Stimulated activated CD8-positive, alpha-beta memory T cell treated with anti-CD3 and anti-CD28 coated beads, Interleukin-2, amount 100 ng/mL, for 1 hour (primary cell): Measurements from ENCODE around the gene KCNJ4.
"Not testable (repeated sequence)": the region's sequence is repeated elsewhere in the genome, so short reads cannot be mapped to it uniquely, and the experiment has no call there.

Experiments
- DNase-seq, 2 donors: peaks; one replicate each; pipeline ENCODE4 v3.0.0-alpha.2; 2020; ENCODE audit warnings: low read depth in 2 of 2

Gene KCNJ4

GRCh38 chr22:38412435-38413084 is 42.4 kb downstream of the KCNJ4 start:
- peak in 1 of 2 donors; percentile 14 for DNase-seq

DNA sequence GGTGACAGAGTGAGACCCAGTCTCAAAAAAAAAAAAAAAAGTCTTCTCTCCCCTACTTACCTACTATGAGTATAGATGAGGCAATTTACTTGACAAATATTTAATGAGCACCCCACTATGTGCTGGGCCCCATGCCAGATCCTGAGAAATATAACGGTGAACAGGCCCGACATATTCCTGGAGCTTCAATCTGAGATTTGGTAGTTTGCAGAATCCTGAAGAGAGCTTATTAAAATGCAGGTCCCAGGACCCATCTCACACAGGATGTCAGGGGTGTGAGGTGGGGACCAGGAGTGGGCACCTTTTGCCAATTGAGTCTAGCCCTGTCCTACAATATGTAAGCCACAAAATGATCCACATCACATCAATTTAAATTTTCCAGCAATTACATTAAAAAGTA is 44.0 kb downstream of the KCNJ4 start:
- DNase-seq, result no peak

GRCh38 chr22:38409916-38410315 is 45.1 kb downstream of the KCNJ4 start:
- DNase-seq, result not testable (repeated sequence)

GRCh38 chr22:38406617-38407016 is 48.4 kb downstream of the KCNJ4 start:
- no peak for DNase-seq

- no peak for DNase-seq
Observed at GRCh38 chr22:38404419-38404818, 50.6 kb downstream of the KCNJ4 start.

- DNase-seq, result no peak
Observed at GRCh38 chr22:38403812-38404211, 51.2 kb downstream of the KCNJ4 start.

DNA sequence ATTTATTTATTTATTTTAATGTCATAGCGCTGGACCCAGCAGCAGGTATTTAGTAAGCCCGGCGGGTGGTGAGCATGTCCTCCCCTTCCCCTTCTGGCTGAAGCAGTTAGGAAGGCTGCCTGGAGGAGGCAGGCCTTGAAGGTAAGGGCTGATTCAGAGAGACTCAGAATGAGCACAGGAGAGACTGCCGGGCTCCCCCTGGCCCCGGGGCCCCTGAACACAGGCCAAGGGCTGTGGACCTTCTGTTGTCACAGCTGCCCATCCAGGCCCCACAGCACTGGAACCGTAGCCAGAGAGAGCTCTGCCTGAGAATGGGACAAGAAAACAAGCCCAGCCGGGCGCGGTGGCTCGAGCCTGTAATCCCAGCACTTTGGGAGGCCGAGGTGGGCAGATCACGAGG is 52.8 kb downstream of the KCNJ4 start:
- no peak for DNase-seq

DNA sequence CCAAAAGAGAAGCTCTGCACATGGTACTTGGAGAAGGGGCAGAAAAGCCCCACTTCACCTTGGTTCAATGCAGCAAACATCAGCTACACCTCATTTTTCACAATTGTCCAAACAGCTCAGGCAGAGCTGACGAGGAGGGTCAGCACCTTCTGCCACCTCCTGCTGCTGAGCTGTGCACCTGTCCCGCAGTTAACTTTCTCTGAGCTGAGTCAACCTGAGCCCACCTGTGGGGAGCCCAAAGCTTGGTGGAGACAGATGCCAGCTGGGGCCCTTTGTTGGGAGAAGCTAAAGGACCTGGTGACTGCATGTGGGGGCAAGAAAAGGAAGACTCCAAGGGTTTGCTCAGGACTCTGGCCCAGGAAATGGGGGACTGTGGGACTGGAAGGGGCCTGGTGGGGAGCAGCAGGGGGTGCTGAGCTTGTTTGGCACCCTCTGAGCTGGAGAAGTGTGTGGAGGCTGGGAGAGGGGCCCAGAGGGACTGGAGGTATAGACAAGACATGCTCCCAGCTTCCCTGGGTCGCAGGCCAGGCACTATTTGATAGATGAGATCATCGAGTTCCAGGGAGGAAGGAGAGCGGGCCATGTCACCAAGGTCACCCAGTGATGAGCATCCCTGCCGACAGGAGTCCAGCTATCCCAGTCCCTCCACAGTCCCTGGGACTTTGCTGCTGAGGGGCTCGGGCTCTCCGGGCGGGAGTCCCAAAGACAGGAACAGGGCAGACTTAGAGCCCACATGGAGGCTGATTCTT is 53.5 kb downstream of the KCNJ4 start:
- no peak for DNase-seq

GRCh38 chr22:38400256-38400655 is 54.7 kb downstream of the KCNJ4 start:
- not testable (repeated sequence) for DNase-seq

GRCh38 chr22:38398609-38399461 is 56.2 kb downstream of the KCNJ4 start:
- DNase-seq, result peak; percentile 73 to 76

DNA sequence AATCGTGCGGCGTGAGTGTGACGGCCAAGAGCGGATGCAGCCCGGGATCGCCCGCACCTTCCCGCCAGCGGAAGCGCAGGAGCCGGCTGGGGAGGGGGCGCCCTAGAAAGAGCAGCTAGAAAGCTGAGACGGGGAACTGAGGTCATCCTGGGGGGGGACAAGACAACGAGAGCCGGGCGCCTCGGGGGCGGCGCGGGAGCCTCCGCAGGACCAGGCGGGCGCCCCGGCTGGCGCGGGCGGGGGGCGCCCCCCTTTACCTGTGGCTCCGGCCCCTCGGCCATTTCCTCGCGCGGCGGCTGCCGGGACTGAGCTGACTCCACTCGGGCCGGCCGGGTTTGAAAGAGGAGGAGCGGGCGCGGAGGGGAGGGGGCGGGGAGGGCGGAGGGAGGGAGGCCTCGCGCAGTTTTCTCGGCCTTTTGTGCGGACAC is 56.8 kb downstream of the KCNJ4 start:
- DNase-seq, result not testable (repeated sequence)

DNA sequence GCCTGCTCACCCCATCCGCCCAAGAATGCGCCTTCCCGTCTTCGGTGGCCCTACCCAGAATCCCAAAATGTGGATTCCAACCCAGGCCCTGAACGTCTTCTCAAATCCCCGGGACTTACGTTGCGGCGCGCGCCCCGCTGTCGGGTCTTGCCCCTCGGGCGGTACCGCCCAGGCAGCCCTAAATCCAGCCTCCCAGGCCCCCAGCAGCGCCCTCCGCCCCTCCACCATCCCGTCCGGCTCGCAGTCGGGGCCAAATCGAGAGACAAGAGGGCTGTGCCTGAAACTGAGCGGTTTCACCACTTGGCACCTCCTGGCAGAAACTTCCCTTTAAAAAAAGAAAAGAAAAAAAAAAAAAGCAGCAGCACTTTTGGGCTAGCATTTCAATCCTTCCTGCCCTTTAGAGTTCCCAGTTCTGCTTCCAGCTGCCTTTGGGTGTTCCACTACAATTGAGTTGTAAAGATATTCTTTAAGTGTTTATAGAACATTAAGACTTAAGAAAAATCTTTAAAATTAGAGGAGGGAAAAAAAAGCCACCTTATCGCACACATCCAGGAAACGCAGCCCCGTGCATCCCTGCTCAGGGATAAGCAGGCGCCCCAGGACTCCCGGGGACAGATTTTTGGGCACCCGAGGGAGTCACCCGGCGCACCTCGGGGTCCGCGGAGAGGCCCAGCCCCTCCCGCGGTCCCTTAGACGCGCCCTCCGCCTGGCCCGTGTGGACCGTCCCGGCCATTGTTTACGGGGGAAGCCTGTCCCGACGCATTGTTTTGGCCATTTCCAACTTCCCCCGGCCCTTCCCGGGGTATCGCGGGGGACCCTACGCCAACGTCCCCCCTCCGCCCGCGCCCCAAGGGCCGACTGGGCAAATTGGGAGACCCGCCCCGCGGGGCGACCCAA is 57.6 kb downstream of the KCNJ4 start:
- no peak for DNase-seq

- not testable (repeated sequence) for DNase-seq
Observed at GRCh38 chr22:38396440-38397069, 58.4 kb downstream of the KCNJ4 start.

GRCh38 chr22:38395944-38396343 is 59.1 kb downstream of the KCNJ4 start:
- not testable (repeated sequence) for DNase-seq

DNA sequence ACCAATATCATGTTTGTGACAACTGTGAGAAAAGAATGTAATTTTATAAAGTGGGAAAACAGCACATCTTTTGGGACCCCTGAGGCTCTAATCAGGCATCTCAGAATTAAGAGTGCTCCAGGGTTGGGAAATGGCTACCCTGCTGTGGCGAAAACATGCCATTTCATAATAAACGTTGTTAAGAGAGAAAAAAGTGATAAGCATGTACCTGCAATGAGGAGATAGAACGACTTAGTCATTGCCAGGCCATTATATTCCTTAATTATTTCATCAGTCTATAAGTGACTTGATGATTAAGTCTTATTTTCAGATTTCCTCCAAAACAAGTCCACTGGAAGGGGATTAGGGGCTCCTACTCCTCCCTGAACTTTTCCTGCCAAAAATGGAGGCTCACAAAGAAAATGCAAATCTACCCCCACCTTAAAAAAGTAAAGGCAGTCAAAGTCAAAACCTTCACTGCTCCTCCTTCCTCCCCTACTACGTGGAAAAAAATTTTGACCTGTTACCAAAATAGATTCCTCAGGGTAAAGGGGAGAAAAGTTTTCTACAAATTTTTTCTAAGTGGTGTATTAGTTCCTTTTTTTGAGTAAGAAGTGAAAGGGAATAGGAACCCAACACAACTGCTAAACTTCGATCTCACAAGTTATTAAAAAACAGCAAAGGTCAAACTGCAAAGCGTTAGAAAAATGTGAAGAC is 59.9 kb downstream of the KCNJ4 start:
- DNase-seq, result not testable (repeated sequence)

GRCh38 chr22:38389428-38389818 is 65.6 kb downstream of the KCNJ4 start:
- DNase-seq, result not testable (repeated sequence)

- DNase-seq, result not testable (repeated sequence)
Observed at GRCh38 chr22:38388506-38389427, 66.2 kb downstream of the KCNJ4 start.

- not testable (repeated sequence) for DNase-seq
Observed at GRCh38 chr22:38386918-38387317, 68.1 kb downstream of the KCNJ4 start.

DNA sequence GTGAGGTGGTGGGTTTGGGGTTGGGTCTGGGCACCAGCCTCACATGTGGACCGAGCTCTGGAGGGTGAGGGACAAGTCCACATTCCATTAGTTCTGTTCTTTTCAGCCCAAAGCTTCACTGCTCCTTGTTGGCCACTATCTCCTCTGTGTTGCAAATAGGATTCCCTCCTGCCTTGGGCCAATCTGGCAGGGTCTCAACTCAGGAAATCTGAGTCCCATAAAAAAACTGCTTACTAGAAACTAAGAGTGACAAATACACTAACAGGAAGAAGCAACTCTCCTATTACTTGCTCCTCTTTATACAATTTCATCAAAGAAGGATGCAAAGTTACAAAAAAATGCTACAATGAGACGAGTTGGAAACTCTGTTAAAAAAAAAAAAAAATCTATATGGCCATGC is 71.6 kb downstream of the KCNJ4 start:
- DNase-seq, result no peak
